CD14-positive monocyte (primary cell): ENCODE measurements around the gene SUCO. TPM values are rescaled to one million over a fixed set of nuclear protein-coding genes. Genes with fewer than 3 reads are reported as not detected.
A peak's percentile ranks its signal among the peaks of the same experiment; 100 is the strongest.

Experiments
- DNase-seq, 3 donors: peaks; one replicate each; pipeline ENCODE4 v3.0.0-alpha.2; 2011 to 2022
- H2AFZ ChIP-seq: 2 replicates; pipeline ENCODE4 v1.6.0; 2012; ENCODE audit warnings: mild to moderate bottlenecking, low read depth, low read length, inconsistent platforms; ENCODE audit not compliant: insufficient read depth, poor library complexity, severe bottlenecking
- H3K27ac ChIP-seq, 2 donors: 1 replicate in 1 of 2; 2 replicates in 1 of 2; pipeline ENCODE4 v1.5.1; 2012 to 2013; ENCODE audit warnings: low read length in 2 of 2, control low read depth in 1 of 2, inconsistent platforms in 1 of 2, low read depth in 1 of 2, mild to moderate bottlenecking in 1 of 2
- H3K27me3 ChIP-seq, 2 donors: one replicate each; pipeline versions ENCODE4 v1.6.0 to v1.6.1; 2011 to 2013; ENCODE audit warnings: low read length in 2 of 2; ENCODE audit not compliant: control insufficient read depth in 2 of 2, insufficient read depth in 2 of 2
- H3K36me3 ChIP-seq, 2 donors: replicated peaks in 1 of 2; 1 replicate in 1 of 2; 2 replicates in 1 of 2; pipeline versions ENCODE4 v1.5.1 to v1.6.1; 2012 to 2013; ENCODE audit warnings: low read length in 2 of 2, control low read depth in 1 of 2, inconsistent platforms in 1 of 2, mild to moderate bottlenecking in 1 of 2; ENCODE audit not compliant: insufficient read depth in 2 of 2, control insufficient read depth in 1 of 2
- H3K4me1 ChIP-seq, 2 donors: 1 replicate in 1 of 2; 2 replicates in 1 of 2; pipeline versions ENCODE4 v1.5.1 to v1.6.1; 2012 to 2013; ENCODE audit warnings: low read length in 2 of 2, control low read depth in 1 of 2, inconsistent platforms in 1 of 2, mild to moderate bottlenecking in 1 of 2, moderate library complexity in 1 of 2; ENCODE audit not compliant: insufficient read depth in 2 of 2, control insufficient read depth in 1 of 2
- H3K4me2 ChIP-seq: replicated peaks from 2 replicates; pipeline ENCODE3; 2012; ENCODE audit warnings: low read length, moderate library complexity, mild to moderate bottlenecking; ENCODE audit not compliant: poor library complexity, severe bottlenecking; ENCODE audit errors: extremely low read depth
- H3K4me3 ChIP-seq, 3 experiments: fragments of 200-600 bp in 1 of 3; sonication (generic) in 1 of 3; replicated peaks in 1 of 3; 1 replicate in 2 of 3; 2 replicates in 1 of 3; pipeline ENCODE4 v1.5.1; 2011 to 2013; ENCODE audit warnings: low read length in 3 of 3, mild to moderate bottlenecking in 3 of 3, control low read depth in 2 of 3, low read depth in 2 of 3, inconsistent platforms in 1 of 3, moderate library complexity in 1 of 3
- H3K79me2 ChIP-seq: 2 replicates; pipeline ENCODE4 v1.6.0; 2012; ENCODE audit warnings: mild to moderate bottlenecking, control low read depth, inconsistent platforms, low read length, moderate library complexity; ENCODE audit not compliant: insufficient read depth
- H3K9ac ChIP-seq: 2 replicates; pipeline ENCODE4 v1.6.0; 2017; ENCODE audit warnings: low read length, mild to moderate bottlenecking; ENCODE audit not compliant: insufficient read depth, poor library complexity, severe bottlenecking
- H3K9me3 ChIP-seq, 2 donors: replicated peaks in 1 of 2; 1 replicate in 1 of 2; 2 replicates in 1 of 2; pipeline versions ENCODE4 v1.5.1 to v1.6.1; 2012 to 2013; ENCODE audit warnings: low read length in 2 of 2, control low read depth in 1 of 2; ENCODE audit not compliant: control insufficient read depth in 1 of 2, insufficient read depth in 1 of 2
- H4K20me1 ChIP-seq: 2 replicates; pipeline ENCODE4 v1.6.0; 2012; ENCODE audit warnings: mild to moderate bottlenecking, low read length, control low read depth, moderate library complexity; ENCODE audit not compliant: insufficient read depth
- H3K27ac Mint-ChIP-seq, 7 donors: one replicate each; pipeline ENCODE4 v1.8.0; 2020; ENCODE audit warnings: mild to moderate bottlenecking in 7 of 7, mixed read lengths in 7 of 7, moderate library complexity in 6 of 7, inconsistent platforms in 2 of 7
- H3K27me3 Mint-ChIP-seq, 3 donors: one replicate each; pipeline ENCODE4 v1.8.0; 2021 to 2022; ENCODE audit warnings: low read depth in 3 of 3, mild to moderate bottlenecking in 3 of 3, mixed read lengths in 3 of 3, moderate library complexity in 3 of 3, inconsistent platforms in 1 of 3
- H3K36me3 Mint-ChIP-seq, 2 donors: one replicate each; pipeline ENCODE4 v1.8.0; 2020; ENCODE audit warnings: mixed read lengths in 2 of 2, inconsistent platforms in 1 of 2, mild to moderate bottlenecking in 1 of 2
- H3K4me1 Mint-ChIP-seq: one replicate; pipeline ENCODE4 v1.8.0; 2020; ENCODE audit warnings: mild to moderate bottlenecking, mixed read lengths
- H3K4me3 Mint-ChIP-seq, 2 donors: one replicate each; pipeline ENCODE4 v1.8.0; 2020; ENCODE audit warnings: mild to moderate bottlenecking in 2 of 2, mixed read lengths in 2 of 2, moderate library complexity in 1 of 2
- H3K9me3 Mint-ChIP-seq, 7 donors: one replicate each; pipeline ENCODE4 v1.8.0; 2020 to 2022; ENCODE audit warnings: mixed read lengths in 7 of 7, mild to moderate bottlenecking in 6 of 7, moderate library complexity in 6 of 7, inconsistent platforms in 2 of 7
- CTCF ChIP-seq: fragments of 200-600 bp; IDR thresholded peaks from one replicate; pipeline ENCODE4 v1.8.0; 2022; ENCODE audit warnings: antibody characterized with exemption, mild to moderate bottlenecking
- WGBS: methylation state at CpG from one replicate; pipeline ENCODE4 v1.1.5; 2013; ENCODE audit warnings: missing lambda C conversion rate; ENCODE audit not compliant: insufficient coverage; 5-methylcytosine and 5-hydroxymethylcytosine counted together
- intact Hi-C, 2 donors: fragments of 100-400 bp; cut with micrococcal nuclease; formaldehyde crosslinking; loops; one replicate each; pipeline versions ENCODE4 v1.15.0 to v1.15.1; 2023
- polyA plus RNA-seq, 3 donors: library from polyadenylated mRNA; depleted of rRNA in 1 of 3; unstranded in 2 of 3; stranded (reverse) in 1 of 3; fragments of 300-500 nt in 2 of 3; fragments of >200 nt in 1 of 3; fragmentation: Illumina TruSeq in 2 of 3; gene quantifications; 1 replicate in 2 of 3; 2 replicates in 1 of 3; pipeline ENCODE4 v1.2.3, GENCODE V29; 2012 to 2021

SUCO gene
- polyA plus RNA-seq, 3 donors, result 6.8 to 8.5 (median 6.8) TPM

- H3K27ac Mint-ChIP-seq, result peak overlapping the region in 1 of 7 donors; percentile 19
- H4K20me1 ChIP-seq, result no peaks in the 10 kb centered on the region
- no peak overlapping the region for H3K27ac ChIP-seq
- H3K4me1 Mint-ChIP-seq, result peaks cover 23% of the 10 kb centered on the region
- H3K4me3 ChIP-seq, result no peak overlapping the region
- no peak overlapping the region for H2AFZ ChIP-seq
- TF ChIP-seq CTCF, result no peak
- peaks cover 12 to 23% of the 10 kb centered on the region in 2 donors for H3K9me3 ChIP-seq
- no peaks in the 10 kb centered on the region for H3K27me3 ChIP-seq
- no peaks in the 10 kb centered on the region for H3K79me2 ChIP-seq
- H3K27me3 Mint-ChIP-seq, result no peaks in the 10 kb centered on the region
- 90% methylated on average over 2 of the region's 3 CpGs for WGBS
- H3K4me1 ChIP-seq, result peaks cover 11 to 24% of the 10 kb centered on the region in 2 donors
- H3K4me2 ChIP-seq, result no peak overlapping the region
- H3K36me3 ChIP-seq, result no peaks in the 10 kb centered on the region
- peaks cover 2 to 3% of the 10 kb centered on the region in 2 donors for H3K36me3 Mint-ChIP-seq
- H3K4me3 Mint-ChIP-seq, result no peak overlapping the region
- intact Hi-C loops, result no loop called here
- H3K9ac ChIP-seq, result no peak overlapping the region
- H3K9me3 Mint-ChIP-seq, result peaks cover 13 to 29% (median 23%) of the 10 kb centered on the region in 7 donors
- DNase-seq, result peak in 1 of 3 donors; percentile 23
These were observed 89.6 kb downstream of the SUCO start for GRCh38 chr1:172622541-172622940.

- Mint-ChIP-seq H3K36me3 (peaks cover 2 to 3% of the 10 kb centered on the region in 2 donors), H3K27me3 (no peaks in the 10 kb centered on the region), H3K4me3 (no peak overlapping the region), H3K4me1 (peaks cover 23% of the 10 kb centered on the region), H3K9me3 (peaks cover 13 to 24% (median 18%) of the 10 kb centered on the region in 7 donors), H3K27ac (no peak overlapping the region)
- no peaks in the 10 kb centered on the region for H4K20me1 ChIP-seq
- H3K27ac ChIP-seq, result no peak overlapping the region
- no peaks in the 10 kb centered on the region for H3K79me2 ChIP-seq
- H3K9me3 ChIP-seq, result peaks cover 12 to 22% of the 10 kb centered on the region in 2 donors
- no peak for TF ChIP-seq CTCF
- H3K27me3 ChIP-seq, result no peaks in the 10 kb centered on the region
- H2AFZ ChIP-seq, result no peak overlapping the region
- peaks cover 11 to 24% of the 10 kb centered on the region in 2 donors for H3K4me1 ChIP-seq
- H3K4me3 ChIP-seq, result no peak overlapping the region
- H3K4me2 ChIP-seq, result no peak overlapping the region
- intact Hi-C loops, result no loop called here
- H3K9ac ChIP-seq, result no peak overlapping the region
- no peak for DNase-seq
- H3K36me3 ChIP-seq, result no peaks in the 10 kb centered on the region
- WGBS, result 97% methylated on average over 3 of the region's 3 CpGs
These were observed 90.8 kb downstream of the SUCO start for GRCh38 chr1:172623748-172624147.
